Renal cortical epithelial cell (primary cell): Measurements from ENCODE around the gene G3BP1. TPM values are rescaled to one million over a fixed set of nuclear protein-coding genes. Genes with fewer than 3 reads are reported as not detected.

Experiments used
- total RNA-seq: library from RNA; depleted of rRNA; stranded (reverse); fragments of >200 nt; gene quantifications from 2 replicates; pipeline ENCODE4 v1.2.3, GENCODE V29; 2014

Gene G3BP1
- total RNA-seq, 1 donor from 2014 or later: 210 TPM

Other genes starting within 250 kb of the G3BP1 start
- gene FAT2, start 180.6 kb upstream of the G3BP1 start, total RNA-seq: 0.17 and 0.89 TPM in 2 replicates
- gene SPARC, start 85.0 kb upstream of the G3BP1 start, total RNA-seq: 103 and 242 TPM in 2 replicates
- 69.1 and 78.5 TPM in 2 replicates for gene ATOX1, start 13.3 kb upstream of the G3BP1 start, total RNA-seq
- gene GLRA1, start 152.9 kb downstream of the G3BP1 start, total RNA-seq: not detected in 2 replicates